GM12878 (cell line): ENCODE measurements around the gene USP54. TPM values are rescaled to one million over a fixed set of nuclear protein-coding genes. Genes with fewer than 3 reads are reported as not detected.

Source experiments
- ATAC-seq: fragments of 200-7000 bp; cut with Tn5 transposase; 3 replicates; pipeline ENCODE4 v1.9.1; 2020; ENCODE audit warnings: mild to moderate bottlenecking, moderate library complexity
- BruUV-seq: library from RNA; stranded (reverse); fragments of 400-500 nt; replicated peaks from 2 replicates; lab custom pipeline; 2021; lab: Mats Ljungman, UMichigan
- CTCF ChIA-PET: fragments of 300-600 bp; sonication (Branson Sonifier 250); formaldehyde crosslinking; extraction: SDS; loops from one replicate; lab custom pipeline; 2021; ENCODE audit warnings: inconsistent platforms; lab: Yijun Ruan, JAX
- POLR2A ChIA-PET: fragments of 350-600 bp; formaldehyde crosslinking; extraction: SDS; loops from one replicate; lab custom pipeline; 2021; ENCODE audit warnings: inconsistent platforms; lab: Charles Lee
- RAD21 ChIA-PET: fragments of 300-600 bp; sonication (Branson Sonifier 250); formaldehyde crosslinking; loops from one replicate; lab custom pipeline; 2023; ENCODE audit warnings: antibody characterized with exemption; ENCODE audit not compliant: unreplicated experiment; lab: Charles Lee
- SMC1A ChIA-PET: fragments of 300-600 bp; sonication (Branson Sonifier 250); formaldehyde crosslinking; loops from one replicate; lab custom pipeline; 2023; ENCODE audit not compliant: unreplicated experiment, uncharacterized antibody; lab: Charles Lee
- DNase-seq: peaks from one replicate; pipeline ENCODE4 v3.0.0-alpha.2; 2011; ENCODE audit warnings: low read depth, low spot score
- FAIRE-seq: peaks from 3 replicates; lab custom pipeline; 2011; peaks lifted over from hg19 to GRCh38; lab: Jason Lieb, UNC
- H2AFZ ChIP-seq: 2 replicates; pipeline ENCODE4 v1.6.0; 2011; ENCODE audit warnings: low read depth, low read length, control low read depth; ENCODE audit not compliant: control insufficient read depth
- H3K27ac ChIP-seq: 2 replicates; pipeline ENCODE4 v1.5.1; 2011; ENCODE audit warnings: control low read depth; ENCODE audit not compliant: control insufficient read depth, insufficient read depth
- H3K27me3 ChIP-seq, 2 experiments: replicated peaks in 1 of 2; 2 replicates each; pipeline versions ENCODE4 v1.6.0 to v1.6.1; 2011; ENCODE audit warnings: low read length in 1 of 2; ENCODE audit not compliant: control insufficient read depth in 2 of 2, insufficient read depth in 2 of 2
- H3K36me3 ChIP-seq, 2 experiments: 2 replicates each; pipeline ENCODE4 v1.5.1; 2011; ENCODE audit warnings: low read length in 1 of 2; ENCODE audit not compliant: control insufficient read depth in 2 of 2, insufficient read depth in 2 of 2
- H3K4me1 ChIP-seq: 2 replicates; pipeline ENCODE4 v1.6.1; 2011; ENCODE audit warnings: mild to moderate bottlenecking, low read length, moderate library complexity, mixed read lengths; ENCODE audit not compliant: control insufficient read depth, insufficient read depth
- H3K4me2 ChIP-seq: 2 replicates; pipeline ENCODE4 v1.6.0; 2011; ENCODE audit warnings: control low read depth; ENCODE audit not compliant: control insufficient read depth, insufficient read depth
- H3K4me3 ChIP-seq: fragments of 200-600 bp; sonication (generic); 2 replicates; pipeline ENCODE4 v1.5.1; 2016
- H3K79me2 ChIP-seq: 2 replicates; pipeline ENCODE4 v1.6.0; 2011; ENCODE audit warnings: low read length; ENCODE audit not compliant: control insufficient read depth, insufficient read depth
- H3K9ac ChIP-seq: 2 replicates; pipeline ENCODE4 v1.8.0; 2011; ENCODE audit warnings: low read length, control low read depth, mixed read lengths; ENCODE audit not compliant: control insufficient read depth, insufficient read depth
- H3K9me3 ChIP-seq: replicated peaks from 3 replicates; pipeline ENCODE4 v1.5.1; 2011; ENCODE audit warnings: mild to moderate bottlenecking, low read length; ENCODE audit not compliant: control insufficient read depth, insufficient read depth
- H4K20me1 ChIP-seq: 2 replicates; pipeline ENCODE4 v1.6.0; 2011; ENCODE audit not compliant: control insufficient read depth, insufficient read depth
- E4F1 ChIP-seq: fragments of 450-650 bp; IDR thresholded peaks from 2 replicates; pipeline ENCODE4 v1.6.1; 2018; ENCODE audit warnings: borderline replicate concordance, mild to moderate bottlenecking; ENCODE audit not compliant: partially characterized antibody
- GATAD2B ChIP-seq: fragments of 450-650 bp; conservative IDR thresholded peaks from 2 replicates; pipeline ENCODE4 v1.6.1; 2017; ENCODE audit warnings: low read depth, mild to moderate bottlenecking, moderate library complexity
- MYC ChIP-seq: IDR thresholded peaks from 2 replicates; pipeline ENCODE4 v1.6.1; 2011; ENCODE audit warnings: mild to moderate bottlenecking, low read length, moderate library complexity, inconsistent platforms; ENCODE audit not compliant: insufficient read depth, insufficient replicate concordance, insufficient read length, severe bottlenecking
- PKNOX1 ChIP-seq: fragments of 450-650 bp; IDR thresholded peaks from 2 replicates; pipeline ENCODE4 v1.6.1; 2016; ENCODE audit warnings: mild to moderate bottlenecking
- POLR2AphosphoS2 ChIP-seq: IDR thresholded peaks from 2 replicates; pipeline ENCODE4 v1.6.1; 2011; ENCODE audit warnings: low read depth, mild to moderate bottlenecking, low read length, improper control_type of control experiment, moderate library complexity
- SIX5 ChIP-seq: IDR thresholded peaks from 2 replicates; pipeline ENCODE4 v1.6.1; 2011; ENCODE audit warnings: mild to moderate bottlenecking, low read depth, low read length, moderate library complexity; ENCODE audit not compliant: severe bottlenecking
- SMC3 ChIP-seq: IDR thresholded peaks from 2 replicates; pipeline ENCODE4 v1.6.1; 2011; ENCODE audit warnings: low read length, improper control_type of control experiment, borderline replicate concordance
- SP1 ChIP-seq: IDR thresholded peaks from one replicate; pipeline ENCODE4 v1.6.1; 2011; ENCODE audit warnings: low read depth, low read length
- ZBED1 ChIP-seq: IDR thresholded peaks from 2 replicates; pipeline ENCODE4 v1.6.1; 2016; ENCODE audit warnings: borderline replicate concordance
- ZBTB11 ChIP-seq: fragments of 450-650 bp; formaldehyde crosslinking; IDR thresholded peaks from 2 replicates; pipeline ENCODE4 v1.5.0; 2022; ENCODE audit warnings: mild to moderate bottlenecking, missing genetic modification characterization
- ZBTB4 ChIP-seq: fragments of 450-650 bp; formaldehyde crosslinking; IDR thresholded peaks from 2 replicates; pipeline ENCODE4 v1.4.0; 2022; ENCODE audit warnings: mild to moderate bottlenecking, moderate library complexity
- ZNF24 ChIP-seq: fragments of 450-650 bp; IDR thresholded peaks from 2 replicates; pipeline ENCODE4 v1.6.1; 2017; ENCODE audit warnings: antibody characterized with exemption, mild to moderate bottlenecking
- ZSCAN29 ChIP-seq: fragments of 450-650 bp; IDR thresholded peaks from 2 replicates; pipeline ENCODE4 v1.6.1; 2017; ENCODE audit warnings: mild to moderate bottlenecking, moderate library complexity
- WGBS: methylation state at CpG from one replicate; pipeline ENCODE4 v1.1.6; 2016; ENCODE audit warnings: low lambda C conversion rate; ENCODE audit not compliant: insufficient replicate concordance, insufficient coverage; ENCODE audit errors: missing lambda C conversion rate; 5-methylcytosine and 5-hydroxymethylcytosine counted together
- in situ Hi-C: fragments of 300-500 bp; cut with MboI; formaldehyde crosslinking; loops from 9 replicates; pipeline ENCODE4 v1.14.3; 2018; ENCODE audit warnings: mixed read lengths
- intact Hi-C: fragments of 100-400 bp; cut with micrococcal nuclease; formaldehyde crosslinking; loops from one replicate; pipeline ENCODE4 v1.14.2; 2022; ENCODE audit not compliant: unreplicated experiment
- polyA plus RNA-seq, 11 experiments: library from polyadenylated mRNA; depleted of rRNA in 4 of 11; unstranded in 6 of 11; stranded (reverse) in 5 of 11; fragments of >200 nt; fragmentation: Nextera tagmentation in 4 of 11; fragmentation: Illumina TruSeq in 1 of 11; extraction: Ambion mirVana in 4 of 11; extraction: Trizol in 1 of 11; gene quantifications; 1 replicate in 1 of 11; 2 replicates in 10 of 11; pipeline versions ENCODE4 v1.2.1 to v1.2.3, GENCODE V29; 2011 to 2016; ENCODE audit warnings: inconsistent platforms in 2 of 11, missing spikeins in 2 of 11, low read depth in 1 of 11
- total RNA-seq, 4 experiments: library from RNA; depleted of rRNA in 3 of 4; stranded (reverse); fragments of >200 nt in 3 of 4; fragmentation: Illumina TruSeq in 1 of 4; extraction: Trizol in 1 of 4; gene quantifications; 2 replicates each; pipeline versions ENCODE4 v1.2.1 to v1.2.3, GENCODE V29; 2013 to 2021

Gene USP54
- total and polyA plus RNA-seq, 10 of the 15 experiments (the other 5 are each of a cell fraction or from before 2014, with no cell fraction given): 0.93 to 10.5 (median 5.5) TPM

- POLR2A ChIA-PET: no interaction called here
- RAD21 ChIA-PET: interaction anchor here (0.7 to 1.3 kb wide), 2 partner anchors 16 to 57 kb away, joined by 3 read pairs; no protein-coding TSS in a partner anchor
- SMC1A ChIA-PET: interaction anchor here (0.9 to 1.6 kb wide), 2 partner anchors 10 to 14 kb away, joined by 3 to 5 read pairs; no protein-coding TSS in a partner anchor
- BruUV-seq: no TSS peak
- Histone ChIP-seq H3K79me2 (no peaks in the 10 kb centered on the region), H3K4me2 (no peak overlapping the region), H3K9ac (no peak overlapping the region), H2AFZ (no peak overlapping the region), H3K4me1 (no peaks in the 10 kb centered on the region; the same call in 1 of the 2 replicates), H4K20me1 (no peaks in the 10 kb centered on the region), H3K36me3 (no peaks in the 10 kb centered on the region), H3K4me3 (no peak overlapping the region; the same call in 1 of the 2 replicates), H3K9me3 (no peaks in the 10 kb centered on the region), H3K27me3 (no peaks in the 10 kb centered on the region), H3K27ac (no peak overlapping the region)
- 9% methylated on average over 1 of the region's 1 CpG for WGBS
- FAIRE-seq: no peak
- ATAC-seq: no peak
- DNase-seq: no peak
- CTCF ChIA-PET: interaction anchor here (1.1 to 1.3 kb wide), 3 partner anchors 15 to 57 kb away, joined by 4 read pairs; no protein-coding TSS in a partner anchor
- in situ Hi-C loops (no loop called here), intact Hi-C loops (no loop called here)
- TF ChIP-seq SMC3 (no peak), SP1 (no peak), ZBTB4 (CRISPR knock-in tag) (no peak), POLR2AphosphoS2 (no peak), PKNOX1 (no peak), MYC (no peak), E4F1 (no peak), GATAD2B (no peak), SIX5 (no peak), ZSCAN29 (no peak), ZNF24 (no peak), ZBED1 (no peak), ZBTB11 (CRISPR knock-in tag) (no peak)
Observed at GRCh38 chr10:73586583-73586984, 4.6 kb downstream of the USP54 start.
